HG03064 (cell line): ENCODE measurements around the gene ADGRA1.

Source experiments
- ATAC-seq: cut with Tn5 transposase; IDR thresholded peaks from one replicate; pipeline ENCODE4 v1.9.1; 2021; ENCODE audit warnings: low read depth; ENCODE audit not compliant: unreplicated experiment

ADGRA1 gene

GRCh38 chr10:133075346-133076137 is 12.2 kb upstream of the ADGRA1 start:
- no peak for ATAC-seq

GRCh38 chr10:133076274-133077038 is 11.3 kb upstream of the ADGRA1 start:
- no peak for ATAC-seq

DNA sequence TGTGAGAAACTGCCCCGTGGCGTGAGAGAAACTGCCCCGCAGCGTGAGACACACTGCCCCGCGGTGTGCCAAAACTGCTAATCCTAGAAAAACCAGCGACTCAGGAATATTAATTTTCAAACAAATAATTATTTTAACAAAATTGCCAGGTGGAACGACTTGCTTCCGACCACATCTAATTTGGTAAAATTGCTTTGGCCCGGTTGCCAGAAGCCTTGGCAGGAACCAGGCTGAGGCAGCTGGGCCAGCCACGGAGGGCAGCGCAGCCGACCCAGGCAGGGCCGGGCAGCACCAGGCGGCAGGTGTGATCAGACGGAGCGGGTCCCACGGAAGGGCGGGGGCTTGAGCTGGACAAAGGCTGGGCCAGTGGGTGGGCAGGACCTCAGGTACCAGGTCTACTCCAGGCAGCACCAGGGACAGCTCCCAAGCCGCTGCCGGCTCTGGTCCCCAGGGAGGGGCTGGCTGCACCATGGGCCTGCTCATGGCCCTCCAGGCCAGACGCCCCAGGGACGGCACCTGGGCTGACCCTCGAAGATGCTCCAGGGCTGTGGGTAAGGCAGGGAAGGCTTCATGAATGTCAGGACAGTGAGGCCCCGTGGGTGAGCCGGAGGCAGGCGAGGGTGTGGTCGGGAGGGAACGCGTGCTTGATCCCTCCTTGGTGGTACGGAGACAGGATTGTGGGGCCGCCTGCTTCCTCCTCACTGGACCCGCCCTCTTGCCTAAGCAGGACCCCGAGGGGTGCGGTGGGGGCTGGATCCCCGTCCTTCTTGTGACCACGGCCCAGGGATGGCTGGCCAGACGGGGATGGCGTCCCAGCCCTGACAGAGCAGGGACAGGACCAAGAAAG is 7.7 kb upstream of the ADGRA1 start:
- ATAC-seq, result no peak

GRCh38 chr10:133080683-133081040 is 7.1 kb upstream of the ADGRA1 start:
- no peak for ATAC-seq

DNA sequence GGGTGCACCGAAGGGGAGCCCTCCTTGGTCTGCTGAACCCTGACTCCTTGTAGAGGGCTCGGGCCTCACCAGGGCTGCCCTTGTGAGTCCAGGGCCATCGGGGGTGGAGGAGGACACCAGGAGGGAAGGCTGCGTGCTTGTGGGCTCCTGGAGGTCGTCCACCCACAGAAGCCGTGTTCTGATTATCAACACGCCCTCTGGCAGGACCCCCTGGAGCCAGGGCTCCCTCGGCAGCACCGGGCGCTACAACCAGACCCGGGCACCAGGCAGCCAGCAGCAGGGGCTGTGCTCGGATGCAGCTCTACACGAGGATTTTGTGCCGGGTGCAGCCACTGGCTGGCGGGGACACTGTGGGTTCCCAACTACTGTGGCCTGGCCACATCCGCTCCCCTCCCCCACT is 6.1 kb upstream of the ADGRA1 start:
- no peak for ATAC-seq

- ATAC-seq, result no peak
Observed at GRCh38 chr10:133082685-133083421, 4.9 kb upstream of the ADGRA1 start.

GRCh38 chr10:133083422-133084100 is 4.2 kb upstream of the ADGRA1 start:
- ATAC-seq, result no peak

DNA sequence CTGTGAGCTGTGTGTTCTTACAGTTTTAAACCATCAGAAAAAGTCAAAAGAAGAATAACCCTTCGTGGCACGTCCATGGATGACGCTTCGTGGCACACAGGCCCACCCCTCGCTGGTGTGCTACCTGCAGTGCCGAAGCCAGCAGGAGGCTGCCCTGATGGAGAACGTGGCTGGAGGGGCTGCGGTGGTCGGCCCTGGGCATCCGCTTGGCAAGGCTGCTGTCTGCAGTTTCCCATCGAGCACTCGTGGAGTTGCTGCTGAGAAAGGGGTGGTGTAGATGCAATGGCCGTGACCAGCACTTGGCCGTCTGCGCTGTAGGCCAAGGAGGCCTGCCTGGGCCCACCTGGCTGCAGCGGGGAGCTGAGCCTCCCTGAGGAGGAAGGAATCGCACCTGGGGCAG is 3.2 kb upstream of the ADGRA1 start:
- no peak for ATAC-seq

DNA sequence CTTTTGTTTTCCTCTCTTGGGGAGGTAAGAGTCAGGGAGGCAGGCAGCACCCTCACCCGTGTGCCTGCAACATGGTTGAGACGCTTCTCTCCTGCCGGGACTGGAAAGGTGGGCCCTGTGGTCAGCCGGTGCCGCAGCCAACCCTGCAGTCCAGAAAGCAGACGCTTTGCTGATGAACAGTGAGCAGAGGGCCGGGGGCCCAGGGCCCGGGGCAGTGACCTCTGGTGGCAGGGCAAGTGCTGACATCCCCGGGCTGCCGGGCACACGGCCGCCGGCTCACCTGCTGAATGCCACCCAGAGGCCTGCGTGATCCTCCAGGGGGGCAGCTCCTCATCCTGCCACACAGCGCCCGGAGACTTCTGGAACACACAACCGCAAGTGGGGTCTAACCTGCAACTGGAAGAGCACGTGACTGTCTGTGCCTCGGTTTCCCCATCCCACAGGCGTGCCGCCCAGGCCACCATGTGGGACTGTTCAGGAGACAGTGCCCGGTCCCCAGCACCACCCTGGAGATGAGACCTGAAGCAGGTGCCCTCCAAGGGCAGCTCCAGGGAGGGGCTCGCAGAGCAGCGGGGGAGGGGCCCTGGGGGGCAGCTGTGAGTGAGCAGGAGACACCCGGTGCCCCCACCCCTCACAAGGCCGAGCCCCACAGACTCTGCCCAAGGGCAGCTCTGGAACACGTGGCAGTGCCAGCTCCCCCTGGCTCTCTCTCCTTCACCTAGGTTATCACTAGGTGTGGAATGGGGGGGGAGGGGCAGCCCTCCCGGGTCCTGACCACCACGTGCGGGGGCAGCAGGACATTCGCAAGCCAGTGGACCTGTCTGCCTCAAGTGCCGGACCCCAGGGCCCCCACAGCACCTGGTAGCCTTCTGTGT is 2.2 kb upstream of the ADGRA1 start:
- ATAC-seq, result no peak

DNA sequence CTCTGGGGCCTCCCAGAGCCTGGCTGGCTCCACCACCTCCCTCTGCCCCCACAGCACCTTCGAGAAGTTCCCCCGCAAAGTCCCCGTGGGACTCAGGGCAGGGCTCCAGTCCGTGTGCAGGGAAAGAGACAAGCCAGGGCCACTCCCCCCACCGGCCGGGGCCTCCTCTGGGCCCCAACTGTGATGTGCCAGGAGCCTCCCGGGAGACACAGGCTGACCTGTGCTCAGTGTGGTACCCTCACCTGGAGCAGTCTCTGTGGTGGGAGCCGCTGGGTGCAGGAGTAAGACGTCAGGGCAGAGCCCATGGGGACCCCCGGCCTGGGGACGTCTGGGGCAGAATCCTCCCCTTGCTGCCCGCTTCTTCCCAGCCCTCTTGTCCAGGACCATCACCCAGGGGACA is 1.5 kb upstream of the ADGRA1 start:
- ATAC-seq, result no peak

GRCh38 chr10:133087045-133087678 is 562 bp upstream of the ADGRA1 start:
- no peak for ATAC-seq

DNA sequence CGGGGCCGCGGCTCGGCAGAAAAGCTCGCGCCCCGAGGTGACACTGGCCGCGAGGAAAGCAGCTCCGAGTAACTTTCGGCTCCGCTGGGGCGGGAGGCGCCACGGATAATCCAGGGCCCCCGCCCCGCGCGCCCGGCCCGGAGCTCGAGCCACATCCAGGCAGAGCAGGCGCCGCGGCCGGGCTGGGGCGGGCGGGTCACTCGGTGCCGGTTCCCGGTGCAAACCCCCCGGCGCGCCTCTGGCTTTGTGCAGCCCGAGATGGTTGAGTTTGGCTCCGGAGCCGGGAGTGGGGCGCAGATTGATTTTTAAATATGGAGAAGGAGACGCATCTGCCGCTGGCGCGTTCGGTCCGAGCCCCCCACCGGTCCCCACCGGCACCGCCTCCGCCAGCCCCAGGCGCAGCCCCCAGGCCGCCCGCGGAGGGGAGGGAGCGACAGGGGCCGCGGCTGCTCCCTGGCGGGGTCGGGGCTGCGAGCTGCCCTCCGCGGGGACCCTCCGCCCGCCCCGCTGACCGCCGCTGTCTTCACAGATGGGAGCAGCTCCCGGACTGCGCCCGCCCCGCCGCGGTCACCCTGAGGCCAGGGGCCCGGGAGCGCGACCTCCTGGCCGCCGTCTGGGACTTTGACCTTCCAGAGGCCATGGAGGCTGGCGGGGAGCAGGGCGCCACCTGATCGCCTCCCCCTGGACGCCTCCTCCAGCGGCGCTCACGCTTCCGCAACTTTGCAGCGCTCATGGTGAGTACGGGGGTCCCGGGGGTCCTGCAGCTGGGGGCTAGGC is 643 bp downstream of the ADGRA1 start:
- no peak for ATAC-seq

DNA sequence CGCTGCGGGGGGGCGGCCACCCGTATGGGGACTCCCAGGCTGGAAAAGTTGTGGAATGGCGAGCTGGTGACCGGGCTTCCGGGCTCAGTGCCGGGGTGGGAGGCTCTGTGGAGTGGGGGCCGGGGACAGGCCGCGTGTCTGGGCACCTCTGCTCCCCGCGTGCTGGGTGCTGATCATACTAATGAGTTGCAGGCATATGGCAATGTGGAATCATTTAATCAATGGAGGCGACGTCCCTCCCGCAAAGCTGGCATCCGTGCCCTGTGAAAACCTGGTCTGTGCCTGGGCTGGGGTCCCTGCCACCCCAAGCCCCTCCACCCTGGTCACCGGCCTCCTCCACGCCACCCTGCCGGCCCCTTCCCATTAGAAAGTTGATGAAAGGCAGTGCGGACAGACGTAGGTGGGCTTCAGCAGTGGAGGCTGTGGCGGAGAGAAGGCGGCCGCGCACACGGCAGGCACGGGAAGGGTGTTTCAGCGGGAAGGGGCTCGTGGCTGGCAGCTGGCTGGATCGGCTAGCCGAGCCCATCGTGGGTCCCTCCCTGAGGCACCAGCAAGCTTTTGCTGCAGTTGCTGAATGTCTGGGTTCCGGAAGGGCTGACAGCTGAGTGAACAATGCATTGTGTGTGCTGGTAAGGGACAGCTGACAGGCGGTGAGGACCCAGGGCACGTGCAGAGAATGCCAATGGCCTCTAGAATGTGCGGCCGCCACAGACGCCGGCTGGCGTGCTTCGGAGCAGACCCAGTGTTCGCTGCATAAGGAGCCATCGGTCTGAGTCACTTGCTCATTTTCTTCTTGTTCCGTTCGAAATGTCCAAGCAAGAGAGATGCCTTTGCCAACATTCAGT is 1.5 kb downstream of the ADGRA1 start:
- ATAC-seq, result no peak

- ATAC-seq, result no peak
Observed at GRCh38 chr10:133090101-133090500, 2.4 kb downstream of the ADGRA1 start.

- ATAC-seq, result no peak
Observed at GRCh38 chr10:133090654-133091053, 2.9 kb downstream of the ADGRA1 start.

DNA sequence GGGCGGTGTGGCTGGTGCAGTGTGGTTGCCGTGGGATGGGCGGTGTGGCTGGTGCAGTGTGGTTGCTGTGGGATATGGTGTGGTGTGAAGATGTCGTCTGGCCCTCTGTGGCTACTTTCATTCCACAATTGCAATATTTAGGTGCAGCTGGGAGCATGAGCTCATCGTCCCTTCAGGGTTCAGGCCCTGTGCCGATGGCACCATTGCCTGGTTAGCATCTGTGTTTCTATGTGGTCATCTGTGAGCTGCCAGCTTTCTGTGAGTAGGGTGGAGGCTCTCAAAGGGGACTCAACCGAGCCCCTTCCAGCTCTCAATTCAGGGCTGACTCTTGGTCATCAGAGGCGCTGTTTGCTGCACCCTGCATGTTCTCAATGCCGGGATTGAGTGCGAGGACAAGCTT is 3.6 kb downstream of the ADGRA1 start:
- no peak for ATAC-seq

GRCh38 chr10:133093291-133093690 is 5.6 kb downstream of the ADGRA1 start:
- ATAC-seq, result no peak
